LNCAP (cell line): Measurements from ENCODE around the gene WWOX.

Source experiments
- TF ChIP-seq, protein P1 (sequence below): fragments of 450-650 bp; IDR thresholded peaks from 2 replicates; pipeline ENCODE4 v1.5.1; 2017; ENCODE audit warnings: mild to moderate bottlenecking

WWOX gene

DNA sequence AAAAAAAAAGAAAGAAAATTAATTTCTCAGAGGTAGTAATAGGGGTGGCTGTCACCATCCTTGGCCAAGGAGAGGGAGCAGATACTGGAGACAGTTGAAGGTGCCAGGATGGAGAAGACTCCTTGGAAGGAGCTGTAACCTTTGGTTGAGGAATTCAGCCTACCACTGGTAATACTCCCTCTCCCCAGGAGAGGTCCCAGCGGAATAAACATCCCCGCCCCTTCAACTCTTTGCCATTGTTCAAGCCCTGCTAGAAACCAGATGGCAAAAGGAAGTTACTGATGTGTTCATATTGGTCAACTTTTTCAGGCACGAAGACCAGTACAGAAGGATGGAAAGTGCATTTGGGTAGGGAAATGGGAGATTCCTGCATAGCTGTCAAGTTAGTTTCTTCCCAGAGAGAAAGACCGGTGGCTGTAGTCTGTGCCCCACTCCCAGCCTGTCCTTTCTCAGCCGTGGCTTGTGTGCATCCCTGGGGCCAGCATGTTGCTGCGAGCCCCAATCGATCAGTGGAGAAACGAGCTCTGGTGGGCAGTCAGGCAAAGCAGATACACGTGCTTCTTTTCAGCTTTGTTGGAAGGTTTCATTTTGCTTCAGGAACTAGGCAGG is 889.0 kb downstream of the WWOX start:
- TF ChIP-seq, protein P1, sequence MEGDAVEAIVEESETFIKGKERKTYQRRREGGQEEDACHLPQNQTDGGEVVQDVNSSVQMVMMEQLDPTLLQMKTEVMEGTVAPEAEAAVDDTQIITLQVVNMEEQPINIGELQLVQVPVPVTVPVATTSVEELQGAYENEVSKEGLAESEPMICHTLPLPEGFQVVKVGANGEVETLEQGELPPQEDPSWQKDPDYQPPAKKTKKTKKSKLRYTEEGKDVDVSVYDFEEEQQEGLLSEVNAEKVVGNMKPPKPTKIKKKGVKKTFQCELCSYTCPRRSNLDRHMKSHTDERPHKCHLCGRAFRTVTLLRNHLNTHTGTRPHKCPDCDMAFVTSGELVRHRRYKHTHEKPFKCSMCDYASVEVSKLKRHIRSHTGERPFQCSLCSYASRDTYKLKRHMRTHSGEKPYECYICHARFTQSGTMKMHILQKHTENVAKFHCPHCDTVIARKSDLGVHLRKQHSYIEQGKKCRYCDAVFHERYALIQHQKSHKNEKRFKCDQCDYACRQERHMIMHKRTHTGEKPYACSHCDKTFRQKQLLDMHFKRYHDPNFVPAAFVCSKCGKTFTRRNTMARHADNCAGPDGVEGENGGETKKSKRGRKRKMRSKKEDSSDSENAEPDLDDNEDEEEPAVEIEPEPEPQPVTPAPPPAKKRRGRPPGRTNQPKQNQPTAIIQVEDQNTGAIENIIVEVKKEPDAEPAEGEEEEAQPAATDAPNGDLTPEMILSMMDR, result no peak

GRCh38 chr16:78990309-78990701 is 890.9 kb downstream of the WWOX start:
- TF ChIP-seq, protein P1, result no peak

DNA sequence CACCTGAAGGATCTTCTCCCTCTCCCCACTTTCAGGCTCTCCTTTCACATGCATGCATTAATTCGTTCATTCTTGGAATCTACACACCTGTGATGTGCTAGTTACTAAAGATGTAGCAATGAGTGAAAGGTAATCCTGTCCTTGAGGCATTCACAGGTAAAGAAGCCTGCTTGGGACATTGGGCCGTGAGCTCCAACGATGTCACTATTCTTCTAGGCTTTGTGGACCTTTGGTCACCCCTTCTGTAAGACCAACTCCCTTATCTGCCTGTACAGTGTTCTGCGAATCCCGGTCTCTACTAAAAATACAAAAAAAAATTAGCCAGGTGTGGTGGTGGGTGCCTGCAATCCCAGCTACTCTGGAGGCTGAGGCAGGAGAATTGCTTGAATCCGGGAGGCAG is 892.5 kb downstream of the WWOX start:
- TF ChIP-seq, protein P1, result no peak

- TF ChIP-seq, protein P1, result no peak
These were observed 893.9 kb downstream of the WWOX start for GRCh38 chr16:78993346-78993745.

DNA sequence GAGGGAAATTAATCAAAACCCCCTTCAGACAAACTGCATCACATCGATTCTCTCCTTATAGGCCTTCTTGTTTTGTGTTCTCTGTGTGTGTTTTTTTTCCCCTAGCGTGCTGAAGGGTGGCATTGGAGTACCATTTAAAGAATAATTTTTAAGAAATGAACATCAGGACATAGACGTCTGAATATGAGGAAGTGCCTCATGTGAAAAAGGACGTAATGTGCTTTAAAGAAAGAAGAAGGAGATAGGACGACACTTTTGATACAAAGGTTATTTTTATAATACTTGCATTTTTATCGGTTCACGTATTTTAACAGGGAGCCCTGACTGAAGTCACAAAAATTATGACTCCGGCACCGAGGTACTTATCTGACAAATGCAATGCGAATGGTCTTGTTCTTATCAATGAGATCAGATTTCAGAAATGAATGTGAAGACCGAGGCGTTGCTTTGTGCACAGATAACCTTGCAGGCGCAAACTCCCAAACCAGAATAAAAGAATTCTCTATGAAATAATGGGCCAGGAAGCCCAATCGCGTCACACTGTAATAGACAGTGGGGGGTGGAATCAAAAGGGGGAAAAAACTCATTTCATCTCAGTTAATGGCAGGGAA is 894.8 kb downstream of the WWOX start:
- TF ChIP-seq, protein P1, result no peak

DNA sequence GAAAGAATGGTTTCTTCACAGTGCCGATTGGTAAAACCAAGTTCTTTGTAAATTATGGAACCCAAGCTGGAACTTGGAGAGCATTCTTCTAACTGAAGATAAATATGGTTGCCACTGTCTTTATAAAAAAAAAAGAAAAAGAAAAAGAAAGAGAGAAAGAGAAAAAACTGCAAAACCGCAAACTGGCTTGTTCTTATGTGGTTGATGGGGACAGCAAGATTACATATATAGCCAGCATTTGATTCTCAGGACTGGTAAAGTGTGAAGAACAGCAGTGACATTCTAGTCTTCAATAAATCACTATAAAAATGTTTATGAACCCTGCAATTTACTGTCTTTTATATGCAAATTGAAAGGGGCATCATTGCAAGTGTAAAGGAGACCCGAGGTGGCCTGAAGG is 896.0 kb downstream of the WWOX start:
- TF ChIP-seq, protein P1, result no peak

- TF ChIP-seq, protein P1, result no peak
These were observed 897.3 kb downstream of the WWOX start for GRCh38 chr16:78996790-78997189.
